GM08714 (cell line): ENCODE measurements around the gene SCAMP2.
"Not testable (repeated sequence)": the region's sequence is repeated elsewhere in the genome, so short reads cannot be mapped to it uniquely, and the experiment has no call there.

Experiments
- H3K4me3 ChIP-seq: fragments of 200-500 bp; sonication (Bioruptor generic); 2 replicates; pipeline ENCODE4 v1.5.1; 2014; ENCODE audit warnings: mild to moderate bottlenecking, low read length, inconsistent platforms
- ZNF274 ChIP-seq: IDR thresholded peaks from 2 replicates; pipeline ENCODE4 v1.6.1; 2012; ENCODE audit warnings: mild to moderate bottlenecking, low read depth, low read length

Gene SCAMP2

GRCh38 chr15:74873036-74873755 lies at the start of gene SCAMP2:
Gene SCAMP2 (minus strand): TSS chr15:74873365. CDS start chr15:74873255, 110 bp downstream.
- TF ChIP-seq ZNF274: no peak
- peak within 1 kb of the TSS; percentile 86 for H3K4me3 ChIP-seq

- TF ChIP-seq ZNF274: no peak
- no peak overlapping the region for H3K4me3 ChIP-seq
These were observed 47.3 kb upstream of the SCAMP2 start for GRCh38 chr15:74920456-74920855.

- no peak overlapping the region for H3K4me3 ChIP-seq
- no peak for TF ChIP-seq ZNF274
These were observed 44.5 kb upstream of the SCAMP2 start for GRCh38 chr15:74917676-74918075.

GRCh38 chr15:74913799-74914198 lies 40.6 kb upstream of the SCAMP2 start:
- H3K4me3 ChIP-seq: not testable (repeated sequence)

- H3K4me3 ChIP-seq: no peak overlapping the region
- TF ChIP-seq ZNF274: no peak
These were observed 39.9 kb upstream of the SCAMP2 start for GRCh38 chr15:74913041-74913440.

- no peak overlapping the region for H3K4me3 ChIP-seq
- no peak for TF ChIP-seq ZNF274
These were observed 35.5 kb upstream of the SCAMP2 start for GRCh38 chr15:74908635-74909034.

GRCh38 chr15:74907163-74907870 lies 34.2 kb upstream of the SCAMP2 start:
- TF ChIP-seq ZNF274: no peak
- peak overlapping the region; percentile 72 for H3K4me3 ChIP-seq

- no peak for TF ChIP-seq ZNF274
- H3K4me3 ChIP-seq: peak within 1 kb of the TSS; percentile 72
These were observed 33.4 kb upstream of the SCAMP2 start, which contains the start of gene FAM219B for GRCh38 chr15:74906450-74907162. Gene FAM219B (minus strand): TSS chr15:74906851. CDS start chr15:74906800, 51 bp downstream.

- H3K4me3 ChIP-seq: peak overlapping the region; percentile 72
- no peak for TF ChIP-seq ZNF274
These were observed 32.9 kb upstream of the SCAMP2 start for GRCh38 chr15:74906067-74906449.

GRCh38 chr15:74904190-74904805 lies 31.1 kb upstream of the SCAMP2 start:
- TF ChIP-seq ZNF274: no peak
- H3K4me3 ChIP-seq: no peak overlapping the region

GRCh38 chr15:74903676-74904075 lies 30.5 kb upstream of the SCAMP2 start:
- TF ChIP-seq ZNF274: no peak

GRCh38 chr15:74902295-74903075 lies 29.3 kb upstream of the SCAMP2 start:
- H3K4me3 ChIP-seq: no peak overlapping the region
- no peak for TF ChIP-seq ZNF274

More at GRCh38 chr15:74903676-74904075, 30.5 kb upstream of the SCAMP2 start:
- no peak overlapping the region for H3K4me3 ChIP-seq

- no peak for TF ChIP-seq ZNF274
- H3K4me3 ChIP-seq: no peak overlapping the region
These were observed 28.5 kb upstream of the SCAMP2 start for GRCh38 chr15:74901612-74902063.
